Pancreas (tissue), 10 donors: ENCODE data around the gene TSPAN32. TPM values are rescaled to one million over a fixed set of nuclear protein-coding genes. Genes with fewer than 3 reads are reported as not detected.

Experiments used
- ATAC-seq, 4 donors: fragments of 200-7000 bp; cut with Tn5 transposase; one replicate each; pipeline versions ENCODE4 v1.8.0 to v1.9.1; 2020; ENCODE audit warnings: mild to moderate bottlenecking in 4 of 4, moderate library complexity in 4 of 4
- DNase-seq, 6 donors: peaks; one replicate each; pipeline ENCODE4 v3.0.0-alpha.2; 2020
- FAIRE-seq: peaks from 2 replicates; lab custom pipeline; 2012; peaks lifted over from hg19 to GRCh38; lab: Jason Lieb, UNC
- H3K27ac ChIP-seq, 4 donors: fragments of 200-600 bp; sonication (generic); 1 replicate in 3 of 4; 2 replicates in 1 of 4; pipeline versions ENCODE4 v1.5.0 to v1.8.0; 2020
- H3K27me3 ChIP-seq, 4 donors: fragments of 200-600 bp; one replicate each; pipeline ENCODE4 v1.8.0; 2021
- H3K36me3 ChIP-seq, 3 donors: fragments of 200-600 bp; sonication (generic) in 1 of 3; one replicate each; pipeline versions ENCODE4 v1.5.0 to v1.8.0; 2020 to 2021
- H3K4me1 ChIP-seq, 3 donors: fragments of 200-600 bp; one replicate each; pipeline ENCODE4 v1.8.0; 2021
- H3K4me3 ChIP-seq, 4 donors: fragments of 200-600 bp; sonication (generic) in 2 of 4; one replicate each; pipeline versions ENCODE4 v1.5.0 to v1.8.0; 2020 to 2021
- H3K9me3 ChIP-seq, 4 donors: fragments of 200-600 bp; one replicate each; pipeline ENCODE4 v1.8.0; 2021
- WGBS, 2 donors: extraction: QIAGEN DNeasy Blood & Tissue Kit; methylation state at CpG; one replicate each; pipeline ENCODE4 v1.1.7; 2013; 5-methylcytosine and 5-hydroxymethylcytosine counted together
- intact Hi-C, 3 donors: fragments of 100-400 bp; cut with DNase I; formaldehyde crosslinking; loops; one replicate each; pipeline versions ENCODE4 v1.11.1 to v1.14.2; 2022
- polyA plus RNA-seq, 2 donors: library from polyadenylated mRNA; stranded (reverse); fragments of 200-250 nt; gene quantifications; one replicate each; pipeline ENCODE4 v1.2.3, GENCODE V29; 2013
- total RNA-seq, 6 donors: library from RNA; stranded (reverse); fragmentation: NEBNext Ultra II Directional in 4 of 6; extraction: Animal tissue kit (Norgen Biotek cat#: 25700) in 4 of 6; gene quantifications; one replicate each; pipeline versions ENCODE4 v1.2.1 to v1.2.4, GENCODE V29; 2021 to 2023
- TF ChIP-seq, protein P1 (sequence below), 4 donors: fragments of 200-600 bp; sonication (generic) in 3 of 4; IDR thresholded peaks; one replicate each; pipeline versions ENCODE4 v1.5.0 to v1.8.0; 2021; ENCODE audit warnings: antibody characterized with exemption in 4 of 4
- donor health status: healthy with polysubstance abuse.
- donor health status: DM: no; HTN: no; CAD: no; lungs with moderate emphysema.
- donor health status: DM: no; HTN: no; CAD: no.
- donor health status: control.
- donor health status: control.
- donor health status: Bipolar disorder and iron deficiency.
- donor health status: DM: yes; HTN: yes; CAD: no.
- donor health status: DM: no; HTN: no; CAD: no.
- donor health status: DM: no; HTN: no; CAD: no.
- donor health status: DM: yes; HTN: yes; CAD: no.

Gene TSPAN32
- total and polyA plus RNA-seq, 8 donors = 0.25 to 1.4 (median 0.49) TPM; not detected in 1

DNA sequence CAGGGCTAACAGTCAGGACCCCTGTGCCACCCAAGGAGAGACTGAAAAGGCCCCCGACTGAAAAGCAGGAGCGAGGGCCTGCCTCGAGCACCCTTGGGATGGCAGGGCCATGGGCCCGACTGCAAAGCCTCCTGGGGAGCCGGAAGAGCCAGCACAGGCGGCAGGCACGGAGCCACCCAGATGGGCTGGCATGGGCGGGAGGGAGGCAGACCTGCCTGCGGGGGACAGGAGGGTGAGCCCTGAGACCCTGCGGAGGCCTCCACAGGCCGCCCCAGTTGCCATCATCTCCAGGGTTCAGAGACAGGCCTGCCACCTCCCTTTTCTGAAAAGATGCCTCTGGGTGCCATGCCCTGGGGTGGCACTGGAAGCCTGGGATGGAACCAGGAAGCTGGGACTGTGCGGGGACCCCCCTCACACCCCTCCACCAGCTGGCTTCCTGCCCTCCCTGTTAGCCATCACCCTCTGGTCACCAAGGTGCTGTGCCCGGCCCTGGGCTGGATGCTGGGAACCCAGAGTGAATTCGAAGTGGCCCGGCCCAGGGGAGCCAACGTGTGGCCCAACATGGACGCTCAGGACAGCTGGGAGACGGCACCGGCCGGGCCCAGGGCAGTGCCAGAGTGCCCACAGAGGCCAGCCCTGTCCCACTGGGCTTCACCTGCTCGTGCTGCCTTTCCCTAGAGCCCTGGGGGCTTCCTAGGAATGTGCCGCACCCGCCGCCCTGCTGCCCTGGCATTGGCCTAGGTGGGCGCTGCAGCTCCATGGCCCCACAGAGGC lies 13.8 kb downstream of the TSPAN32 start:
- WGBS, 2 donors = 76 to 79% methylated on average over 23 to 25 of the region's 25 CpGs
- no peaks in the 10 kb centered on the region for H3K36me3 ChIP-seq
- H3K4me1 ChIP-seq = peaks cover 9 to 12% (median 9%) of the 10 kb centered on the region in 3 donors
- no peaks in the 10 kb centered on the region for H3K9me3 ChIP-seq
- intact Hi-C loops = no loop called here
- DNase-seq = peak in 3 of 6 donors; percentile 16 to 76 (median 45)
- no peak overlapping the region for H3K4me3 ChIP-seq
- H3K27me3 ChIP-seq = no peaks in the 10 kb centered on the region
- ATAC-seq = peak; percentile 23 to 48 (median 36)
- FAIRE-seq = no peak
- peak overlapping the region; percentile 49 to 76 (median 65) for H3K27ac ChIP-seq
- TF ChIP-seq, protein P1, sequence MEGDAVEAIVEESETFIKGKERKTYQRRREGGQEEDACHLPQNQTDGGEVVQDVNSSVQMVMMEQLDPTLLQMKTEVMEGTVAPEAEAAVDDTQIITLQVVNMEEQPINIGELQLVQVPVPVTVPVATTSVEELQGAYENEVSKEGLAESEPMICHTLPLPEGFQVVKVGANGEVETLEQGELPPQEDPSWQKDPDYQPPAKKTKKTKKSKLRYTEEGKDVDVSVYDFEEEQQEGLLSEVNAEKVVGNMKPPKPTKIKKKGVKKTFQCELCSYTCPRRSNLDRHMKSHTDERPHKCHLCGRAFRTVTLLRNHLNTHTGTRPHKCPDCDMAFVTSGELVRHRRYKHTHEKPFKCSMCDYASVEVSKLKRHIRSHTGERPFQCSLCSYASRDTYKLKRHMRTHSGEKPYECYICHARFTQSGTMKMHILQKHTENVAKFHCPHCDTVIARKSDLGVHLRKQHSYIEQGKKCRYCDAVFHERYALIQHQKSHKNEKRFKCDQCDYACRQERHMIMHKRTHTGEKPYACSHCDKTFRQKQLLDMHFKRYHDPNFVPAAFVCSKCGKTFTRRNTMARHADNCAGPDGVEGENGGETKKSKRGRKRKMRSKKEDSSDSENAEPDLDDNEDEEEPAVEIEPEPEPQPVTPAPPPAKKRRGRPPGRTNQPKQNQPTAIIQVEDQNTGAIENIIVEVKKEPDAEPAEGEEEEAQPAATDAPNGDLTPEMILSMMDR (IDR thresholded peaks at IDR 0.05) = no peak

DNA sequence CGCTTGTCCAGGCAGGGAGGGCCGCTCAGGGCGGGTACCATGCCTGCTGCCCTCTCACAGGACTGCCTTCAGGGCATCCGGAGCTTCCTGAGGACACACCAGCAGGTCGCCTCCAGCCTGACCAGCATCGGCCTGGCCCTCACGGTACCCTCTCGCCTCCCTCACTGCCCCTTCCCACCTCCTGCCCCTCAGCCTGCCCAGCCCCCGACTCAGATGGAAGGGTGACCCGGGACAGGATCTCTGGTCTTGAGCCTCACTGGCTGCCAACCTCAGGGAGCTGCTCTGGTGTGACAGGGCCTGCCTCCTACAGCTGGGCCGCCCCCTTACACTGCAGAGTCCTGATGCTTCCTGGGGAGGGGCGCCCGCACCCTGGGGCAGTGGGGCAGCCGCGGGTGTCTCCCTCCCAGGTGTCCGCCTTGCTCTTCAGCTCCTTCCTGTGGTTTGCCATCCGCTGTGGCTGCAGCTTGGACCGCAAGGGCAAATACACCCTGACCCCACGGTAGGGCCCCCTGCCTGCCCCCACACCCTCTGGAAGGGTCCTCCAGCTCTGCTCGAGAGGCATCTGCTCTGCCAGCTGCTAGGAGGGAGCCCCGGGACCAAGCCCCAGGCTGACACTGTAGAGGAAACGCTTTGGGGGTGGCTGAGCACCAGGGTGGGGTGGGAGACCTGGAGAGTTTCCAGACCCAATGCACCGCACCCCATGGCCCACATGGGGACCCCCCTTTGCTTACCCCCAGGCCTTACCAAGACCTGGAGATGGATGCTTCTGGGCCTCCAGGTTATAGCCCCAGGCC lies 14.6 kb downstream of the TSPAN32 start:
- ATAC-seq = no peak
- H3K4me1 ChIP-seq = peaks cover 9 to 12% (median 9%) of the 10 kb centered on the region in 3 donors
- no peaks in the 10 kb centered on the region for H3K27me3 ChIP-seq
- no peak for FAIRE-seq
- intact Hi-C loops = no loop called here
- TF ChIP-seq, protein P1 (IDR thresholded peaks at IDR 0.05) = no peak
- DNase-seq = peak in 4 of 6 donors; percentile 15 to 63 (median 42)
- 89 to 91% methylated on average over 23 of the region's 23 CpGs for WGBS, 2 donors
- H3K36me3 ChIP-seq = no peaks in the 10 kb centered on the region
- no peaks in the 10 kb centered on the region for H3K9me3 ChIP-seq
- H3K4me3 ChIP-seq = no peak overlapping the region
- H3K27ac ChIP-seq = no peak overlapping the region

DNA sequence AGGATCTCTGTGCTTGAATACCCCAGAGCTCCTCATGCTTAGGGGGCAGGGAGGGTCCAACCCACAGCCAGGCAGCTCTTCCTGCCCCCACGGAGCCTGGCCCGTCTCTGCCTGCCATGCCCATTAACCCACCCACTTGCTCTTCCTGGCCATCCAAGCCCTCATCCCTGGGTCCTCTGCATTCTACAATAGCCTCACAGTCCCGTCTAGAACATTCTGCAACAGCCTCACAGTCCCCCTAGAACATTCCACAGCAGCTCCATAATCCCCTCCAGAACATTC lies 15.1 kb downstream of the TSPAN32 start:
- FAIRE-seq (no peak), DNase-seq (no peak), ATAC-seq (no peak)
- Histone ChIP-seq H3K27ac (no peak overlapping the region), H3K4me3 (no peak overlapping the region), H3K9me3 (no peaks in the 10 kb centered on the region), H3K4me1 (peaks cover 9 to 12% (median 9%) of the 10 kb centered on the region in 3 donors), H3K36me3 (no peaks in the 10 kb centered on the region), H3K27me3 (no peaks in the 10 kb centered on the region)
- intact Hi-C loops = no loop called here
- TF ChIP-seq, protein P1 (IDR thresholded peaks at IDR 0.05) = no peak
- WGBS, 2 donors = 86 to 100% methylated on average over 3 of the region's 3 CpGs

DNA sequence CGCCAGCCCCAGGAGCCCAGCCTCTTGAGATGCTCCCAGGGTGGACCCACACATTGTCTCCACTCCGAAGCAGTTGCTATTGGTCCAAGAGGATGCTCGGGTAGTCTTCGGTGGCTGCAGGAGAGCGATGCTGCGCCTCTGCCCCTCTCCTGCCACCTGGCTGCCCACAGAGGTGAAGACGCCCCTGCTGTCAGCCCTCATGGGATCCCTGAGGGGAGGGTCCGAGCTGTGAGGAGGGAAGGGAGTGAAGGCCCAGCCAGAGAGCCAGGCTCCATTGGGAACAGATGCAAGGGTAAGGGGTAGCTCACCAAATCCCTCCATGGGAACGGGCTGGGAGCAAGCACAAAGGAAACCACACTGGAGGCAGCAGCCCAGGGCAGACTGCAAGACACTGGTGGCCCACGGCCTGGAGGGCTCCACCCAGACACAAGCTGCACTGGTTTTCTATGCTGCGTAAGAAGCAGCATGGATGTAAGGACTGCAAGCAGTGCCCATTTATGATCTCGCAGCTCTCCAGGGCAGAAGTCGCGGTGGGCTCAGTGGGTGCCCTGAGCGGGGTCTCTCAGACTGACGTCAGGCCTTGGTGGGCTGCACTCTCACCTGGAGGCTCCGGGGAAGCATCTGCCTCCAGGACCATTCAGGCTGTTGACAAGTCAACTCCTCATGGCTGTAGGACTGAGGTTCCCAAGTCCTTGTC lies 15.7 kb downstream of the TSPAN32 start:
- FAIRE-seq (no peak), ATAC-seq (no peak), DNase-seq (no peak)
- no peaks in the 10 kb centered on the region for H3K27me3 ChIP-seq
- H3K4me1 ChIP-seq = peaks cover 9 to 12% (median 9%) of the 10 kb centered on the region in 3 donors
- 91 to 93% methylated on average over 17 of the region's 17 CpGs for WGBS, 2 donors
- H3K27ac ChIP-seq = no peak overlapping the region
- intact Hi-C loops = no loop called here
- TF ChIP-seq, protein P1 (IDR thresholded peaks at IDR 0.05) = no peak
- H3K36me3 ChIP-seq = no peaks in the 10 kb centered on the region
- no peak overlapping the region for H3K4me3 ChIP-seq
- H3K9me3 ChIP-seq = no peaks in the 10 kb centered on the region
